Mucosa of rectum (tissue), 2 donors: ENCODE measurements around the gene NRGN.

ENCODE experiments used
- H3K27ac ChIP-seq, 2 donors: one replicate each; pipeline ENCODE4 v1.7.0; 2013; ENCODE audit warnings: inconsistent platforms in 2 of 2, low read depth in 2 of 2, low read length in 2 of 2
- H3K27me3 ChIP-seq, 2 donors: one replicate each; pipeline ENCODE4 v1.7.0; 2013; ENCODE audit warnings: low read length in 2 of 2; ENCODE audit not compliant: control insufficient read depth in 2 of 2, insufficient read depth in 2 of 2
- H3K36me3 ChIP-seq, 2 donors: one replicate each; pipeline ENCODE4 v1.7.0; 2013; ENCODE audit warnings: low read length in 2 of 2; ENCODE audit not compliant: control insufficient read depth in 2 of 2, insufficient read depth in 2 of 2
- H3K4me1 ChIP-seq, 2 donors: one replicate each; pipeline ENCODE4 v1.7.0; 2013; ENCODE audit warnings: low read length in 2 of 2, mild to moderate bottlenecking in 1 of 2; ENCODE audit not compliant: control insufficient read depth in 2 of 2, insufficient read depth in 2 of 2
- H3K4me3 ChIP-seq, 2 donors: one replicate each; pipeline ENCODE4 v1.7.0; 2013; ENCODE audit warnings: low read length in 2 of 2
- H3K9ac ChIP-seq, 2 donors: one replicate each; pipeline ENCODE4 v1.7.0; 2013; ENCODE audit warnings: low read length in 2 of 2, low read depth in 1 of 2, mild to moderate bottlenecking in 1 of 2
- H3K9me3 ChIP-seq, 2 donors: one replicate each; pipeline ENCODE4 v1.7.0; 2013; ENCODE audit warnings: low read length in 2 of 2; ENCODE audit not compliant: control insufficient read depth in 2 of 2
- donor health status: healthy.
- donor health status: Normal muscosa, but diverticular disease.

The NRGN gene

GRCh38 chr11:124739479-124740276 lies at the start of gene NRGN:
NRGN (plus strand) TSS chr11:124739942; CDS start chr11:124740085, 143 bp downstream.
- no peak within 1 kb of the TSS for H3K27ac ChIP-seq
- peak within 1 kb of the TSS; percentile 32 to 43 for H3K9ac ChIP-seq
- peaks cover 10% of the 10 kb centered on the region in 2 donors for H3K4me1 ChIP-seq
- H3K4me3 ChIP-seq: peak within 1 kb of the TSS; percentile 56 to 69
- H3K27me3 ChIP-seq: peaks cover 0 to 10% of the 10 kb centered on the region in 2 donors
- H3K9me3 ChIP-seq: no peaks in the 10 kb centered on the region
- no peaks in the 10 kb centered on the region for H3K36me3 ChIP-seq

- H3K9ac ChIP-seq: no peak overlapping the region
- no peaks in the 10 kb centered on the region for H3K36me3 ChIP-seq
- H3K4me1 ChIP-seq: no peaks in the 10 kb centered on the region
- H3K4me3 ChIP-seq: no peak overlapping the region
- no peak overlapping the region for H3K27ac ChIP-seq
- no peaks in the 10 kb centered on the region for H3K9me3 ChIP-seq
- H3K27me3 ChIP-seq: no peaks in the 10 kb centered on the region
Measured at GRCh38 chr11:124693142-124693541, 46.6 kb upstream of the NRGN start.

DNA sequence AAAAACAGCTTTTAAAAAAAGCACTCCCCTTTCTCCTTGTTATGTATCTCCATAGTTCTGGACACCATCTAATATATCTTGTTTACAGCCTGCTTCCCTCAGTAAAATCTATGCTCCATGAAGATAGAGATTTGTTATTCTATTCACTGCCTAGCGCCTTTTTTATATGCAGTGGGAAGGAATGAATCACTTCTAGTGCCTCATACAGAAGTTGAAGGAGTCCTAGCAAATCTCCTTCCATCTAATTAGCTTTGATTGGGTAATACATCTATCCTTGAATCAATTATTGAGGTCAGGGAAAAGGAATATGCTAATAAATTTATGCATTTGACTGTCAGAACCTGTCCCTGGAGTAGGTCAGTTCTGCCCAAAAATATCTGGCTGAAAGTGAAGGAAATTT lies 40.2 kb upstream of the NRGN start:
- Histone ChIP-seq H3K36me3 (no peaks in the 10 kb centered on the region), H3K9ac (no peak overlapping the region), H3K4me1 (no peaks in the 10 kb centered on the region), H3K9me3 (no peaks in the 10 kb centered on the region), H3K27me3 (no peaks in the 10 kb centered on the region), H3K4me3 (no peak overlapping the region), H3K27ac (no peak overlapping the region)

DNA sequence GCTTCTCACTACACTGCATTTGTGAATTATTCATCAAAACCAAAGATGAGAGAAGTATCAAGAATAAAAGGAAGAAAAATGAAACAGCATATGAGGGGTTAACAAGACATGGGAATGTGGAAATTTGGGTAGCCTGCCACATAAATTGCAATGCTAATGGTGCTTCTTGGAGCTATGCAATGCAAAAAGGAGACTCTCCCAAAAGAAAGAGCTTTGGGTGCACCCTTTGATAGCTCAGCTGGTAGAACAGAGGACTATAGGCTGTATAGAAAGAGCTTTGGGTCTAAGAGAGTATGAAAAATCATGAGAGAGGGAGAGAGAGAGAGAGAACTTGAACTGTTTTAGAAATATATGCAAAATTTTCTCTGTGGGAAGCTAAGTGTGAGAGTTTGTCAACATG lies 39.7 kb upstream of the NRGN start:
- no peak overlapping the region for H3K9ac ChIP-seq
- H3K4me1 ChIP-seq: no peaks in the 10 kb centered on the region
- no peaks in the 10 kb centered on the region for H3K27me3 ChIP-seq
- no peaks in the 10 kb centered on the region for H3K9me3 ChIP-seq
- H3K4me3 ChIP-seq: no peak overlapping the region
- H3K36me3 ChIP-seq: no peaks in the 10 kb centered on the region
- no peak overlapping the region for H3K27ac ChIP-seq

- no peak overlapping the region for H3K27ac ChIP-seq
- no peak overlapping the region for H3K4me3 ChIP-seq
- peaks cover 0 to 3% of the 10 kb centered on the region in 2 donors for H3K9me3 ChIP-seq
- no peak overlapping the region for H3K9ac ChIP-seq
- H3K4me1 ChIP-seq: no peaks in the 10 kb centered on the region
- H3K36me3 ChIP-seq: no peaks in the 10 kb centered on the region
- no peaks in the 10 kb centered on the region for H3K27me3 ChIP-seq
Measured at GRCh38 chr11:124707829-124708228, 31.9 kb upstream of the NRGN start.

- Histone ChIP-seq H3K27ac (no peak overlapping the region), H3K27me3 (peaks cover 0 to 1% of the 10 kb centered on the region in 2 donors), H3K4me3 (no peak overlapping the region), H3K36me3 (no peaks in the 10 kb centered on the region), H3K9ac (no peak overlapping the region), H3K4me1 (no peaks in the 10 kb centered on the region), H3K9me3 (peaks cover 0 to 3% of the 10 kb centered on the region in 2 donors)
Measured at GRCh38 chr11:124712392-124712791, 27.4 kb upstream of the NRGN start.

DNA sequence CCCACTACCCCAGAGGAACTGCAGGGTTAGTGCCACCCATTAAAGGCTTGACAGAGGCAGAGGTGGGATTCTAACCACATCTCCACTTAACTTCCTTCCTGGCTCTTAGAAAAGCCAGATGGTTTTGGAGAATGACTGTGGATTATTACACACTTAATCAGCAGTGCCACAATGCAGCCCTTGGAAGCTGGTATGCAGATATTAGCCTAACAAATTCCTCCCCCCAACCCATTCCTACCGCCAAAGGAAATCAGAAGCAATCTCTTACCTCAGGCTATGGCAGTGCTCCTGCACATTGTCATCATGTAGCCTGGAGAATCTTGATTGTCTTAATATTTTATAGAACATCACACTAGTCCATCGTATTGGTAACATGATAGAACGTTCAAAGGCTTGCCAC lies 23.2 kb upstream of the NRGN start:
- Histone ChIP-seq H3K36me3 (no peaks in the 10 kb centered on the region), H3K4me3 (no peak overlapping the region), H3K9ac (no peak overlapping the region), H3K9me3 (no peaks in the 10 kb centered on the region), H3K27ac (no peak overlapping the region), H3K4me1 (peaks cover 3 to 11% of the 10 kb centered on the region in 2 donors), H3K27me3 (peaks cover 18 to 20% of the 10 kb centered on the region in 2 donors)

DNA sequence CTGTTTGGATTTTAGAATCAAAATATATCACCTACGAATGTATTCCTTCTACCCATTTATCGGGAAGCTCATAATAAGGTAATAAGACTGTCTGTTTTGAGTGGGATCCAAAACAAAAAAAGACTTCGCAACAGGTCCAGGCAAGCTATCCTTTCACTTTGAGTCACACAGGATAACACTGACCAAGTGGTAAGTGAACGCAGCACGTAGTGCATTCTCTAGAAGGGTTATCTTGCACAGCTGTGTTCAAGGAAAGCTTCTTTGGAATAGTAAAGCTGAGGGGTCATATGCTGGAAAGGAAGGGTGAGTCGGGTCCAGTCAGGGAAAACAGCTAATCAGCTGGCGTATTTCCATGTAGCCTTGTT lies 22.3 kb upstream of the NRGN start:
- Histone ChIP-seq H3K27me3 (peaks cover 18 to 20% of the 10 kb centered on the region in 2 donors), H3K9me3 (no peaks in the 10 kb centered on the region), H3K36me3 (no peaks in the 10 kb centered on the region), H3K4me1 (peaks cover 3 to 11% of the 10 kb centered on the region in 2 donors), H3K9ac (peak overlapping the region in 1 of 2 donors; percentile 27), H3K4me3 (peak overlapping the region; percentile 59 to 60), H3K27ac (no peak overlapping the region)

GRCh38 chr11:124717786-124718651 lies 21.7 kb upstream of the NRGN start:
- no peaks in the 10 kb centered on the region for H3K9me3 ChIP-seq
- no peaks in the 10 kb centered on the region for H3K36me3 ChIP-seq
- peak overlapping the region in 1 of 2 donors; percentile 27 for H3K9ac ChIP-seq
- H3K4me3 ChIP-seq: peak overlapping the region; percentile 59 to 60
- H3K4me1 ChIP-seq: peaks cover 3 to 11% of the 10 kb centered on the region in 2 donors
- peaks cover 18 to 20% of the 10 kb centered on the region in 2 donors for H3K27me3 ChIP-seq
- no peak overlapping the region for H3K27ac ChIP-seq

- Histone ChIP-seq H3K27me3 (peaks cover 18 to 20% of the 10 kb centered on the region in 2 donors), H3K9me3 (no peaks in the 10 kb centered on the region), H3K9ac (no peak overlapping the region), H3K36me3 (no peaks in the 10 kb centered on the region), H3K27ac (no peak overlapping the region), H3K4me3 (no peak overlapping the region), H3K4me1 (peaks cover 3 to 11% of the 10 kb centered on the region in 2 donors)
Measured at GRCh38 chr11:124718801-124719200, 20.9 kb upstream of the NRGN start.
